HG02938 (cell line): Measurements from ENCODE around the gene TMEM91.
"Not testable (repeated sequence)": the region's sequence is repeated elsewhere in the genome, so short reads cannot be mapped to it uniquely, and the experiment has no call there.

Experiments used
- ATAC-seq: cut with Tn5 transposase; IDR thresholded peaks from one replicate; pipeline ENCODE4 v1.9.1; 2021; ENCODE audit warnings: mild to moderate bottlenecking, moderate library complexity; ENCODE audit not compliant: unreplicated experiment

The TMEM91 gene

DNA sequence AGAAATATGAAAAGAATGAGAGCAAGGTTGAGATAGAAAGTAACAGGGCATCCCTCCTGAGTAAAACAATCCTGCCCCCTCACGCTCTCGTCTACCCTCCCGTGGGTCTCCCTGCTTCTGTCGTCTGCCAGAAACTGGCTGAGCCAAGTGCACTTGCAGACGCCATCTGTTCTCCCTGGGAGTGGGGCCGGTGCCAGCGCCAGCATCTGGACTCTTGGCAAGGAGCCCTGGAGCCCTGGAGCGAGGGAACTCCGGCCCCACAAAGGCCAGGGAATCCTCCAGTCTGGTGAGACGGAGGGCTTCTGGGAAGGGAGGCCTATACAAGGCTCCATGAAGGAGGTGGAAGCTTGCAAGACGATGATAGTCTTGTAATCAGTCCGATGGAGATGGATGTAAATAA is 2.3 kb upstream of the TMEM91 start:
- no peak for ATAC-seq

DNA sequence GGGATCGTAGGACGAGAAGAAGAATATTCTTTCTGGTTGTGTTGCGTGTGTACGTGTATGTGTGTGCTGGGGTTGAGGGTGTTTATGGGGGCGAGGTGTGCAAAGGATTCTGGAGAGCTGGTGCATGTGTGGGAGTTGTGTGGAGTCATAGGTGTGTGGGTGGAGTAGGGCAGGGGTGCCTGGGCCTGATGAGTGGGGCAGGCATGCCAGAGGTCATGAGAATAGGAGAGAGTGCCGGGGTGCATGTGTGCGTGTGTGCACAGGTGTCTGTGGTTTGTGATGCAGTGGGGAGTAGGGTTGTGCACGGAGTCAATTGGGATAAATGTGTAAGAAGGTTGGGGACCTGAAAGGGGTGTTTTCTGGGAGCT is 649 bp downstream of the TMEM91 start:
- no peak for ATAC-seq

DNA sequence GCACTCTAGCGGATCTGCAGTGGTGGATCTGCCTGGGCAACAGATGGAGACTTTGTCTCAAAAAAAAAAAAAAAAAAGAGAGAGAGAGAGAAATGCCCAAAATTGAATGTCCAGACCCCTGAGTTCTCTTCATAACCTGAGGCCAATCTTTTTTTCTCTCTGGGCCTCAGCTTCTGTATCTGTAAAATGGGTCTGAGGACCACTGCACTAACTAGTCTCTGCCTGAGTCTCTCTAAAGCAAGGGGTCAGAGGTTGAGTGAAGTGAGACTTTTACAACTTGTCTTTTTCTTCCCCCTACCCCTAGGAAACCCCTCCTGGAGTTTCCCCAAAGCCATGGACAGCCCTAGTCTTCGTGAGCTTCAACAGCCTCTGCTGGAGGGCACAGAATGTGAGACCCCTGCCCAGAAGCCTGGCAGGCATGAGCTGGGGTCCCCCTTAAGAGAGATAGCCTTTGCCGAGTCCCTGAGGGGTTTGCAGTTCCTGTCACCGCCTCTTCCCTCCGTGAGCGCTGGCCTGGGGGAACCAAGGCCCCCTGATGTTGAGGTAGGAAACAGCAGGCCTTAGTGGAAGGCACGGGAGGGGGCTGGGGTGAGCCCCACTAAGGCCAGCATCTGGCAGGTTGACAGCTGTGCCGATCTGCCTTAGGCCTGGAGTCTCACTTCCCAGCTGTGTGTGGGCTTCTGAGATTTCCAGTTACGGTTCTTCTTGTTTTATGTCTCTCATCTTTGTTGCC is 1.8 kb downstream of the TMEM91 start:
- no peak for ATAC-seq

DNA sequence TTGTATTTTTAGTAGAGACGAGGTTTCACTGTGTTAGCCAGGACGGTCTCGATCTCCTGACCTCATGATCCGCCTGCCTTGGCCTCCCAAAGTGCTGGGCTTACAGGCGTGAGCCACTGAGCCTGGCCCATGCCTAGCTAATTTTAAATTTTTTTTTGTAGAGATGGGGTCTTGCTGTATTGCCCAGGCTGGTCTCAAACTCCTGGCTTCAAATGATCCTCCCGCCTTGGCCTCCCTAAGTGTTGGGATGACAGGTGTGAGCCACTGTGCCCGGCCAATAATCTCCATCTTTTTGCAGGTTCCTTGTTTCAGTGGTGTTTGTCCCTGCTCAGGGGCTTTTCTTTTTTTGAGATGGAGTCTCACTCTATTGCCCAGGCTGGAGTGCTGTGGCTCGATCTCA is 5.2 kb downstream of the TMEM91 start:
- not testable (repeated sequence) for ATAC-seq

DNA sequence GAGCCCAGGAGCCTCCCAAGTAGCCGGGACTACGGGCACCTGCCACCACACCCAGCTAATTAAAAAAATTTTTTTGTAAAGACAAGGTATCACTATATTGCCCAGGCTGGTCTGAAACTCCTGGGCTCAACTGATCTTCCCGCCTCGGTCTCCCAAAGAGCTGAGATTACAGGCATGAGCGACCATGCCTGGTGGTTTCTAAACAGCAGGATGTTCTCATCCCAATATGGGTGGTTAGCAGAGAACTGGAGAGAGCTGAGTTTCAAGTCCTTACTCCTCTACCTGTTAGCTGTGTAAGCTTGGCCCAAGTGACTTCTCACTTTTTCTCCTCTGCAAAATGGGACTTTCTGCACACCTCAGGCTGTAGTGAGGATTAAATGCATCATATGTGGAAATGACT is 8.0 kb downstream of the TMEM91 start:
- no peak for ATAC-seq

DNA sequence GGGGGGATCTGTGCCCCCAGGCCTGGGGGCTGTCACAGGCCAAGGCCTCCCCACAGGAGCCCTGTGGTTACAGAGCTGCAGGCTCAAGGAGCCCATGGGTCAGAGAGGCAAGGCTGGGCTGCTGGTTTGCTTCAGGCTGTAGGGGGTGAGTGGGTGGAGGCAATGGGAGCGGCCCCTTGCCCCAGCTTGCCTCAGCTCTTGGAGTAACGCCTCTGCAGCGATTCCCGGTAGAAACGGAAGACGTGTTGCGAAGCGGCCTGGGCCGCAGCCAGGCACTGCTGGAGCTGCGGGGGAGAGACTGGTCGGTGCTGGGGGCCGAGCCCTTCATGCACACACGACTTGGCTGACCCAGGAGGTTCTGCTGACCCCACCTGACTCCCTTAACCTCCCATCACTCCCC is 10.1 kb downstream of the TMEM91 start:
- no peak for ATAC-seq

DNA sequence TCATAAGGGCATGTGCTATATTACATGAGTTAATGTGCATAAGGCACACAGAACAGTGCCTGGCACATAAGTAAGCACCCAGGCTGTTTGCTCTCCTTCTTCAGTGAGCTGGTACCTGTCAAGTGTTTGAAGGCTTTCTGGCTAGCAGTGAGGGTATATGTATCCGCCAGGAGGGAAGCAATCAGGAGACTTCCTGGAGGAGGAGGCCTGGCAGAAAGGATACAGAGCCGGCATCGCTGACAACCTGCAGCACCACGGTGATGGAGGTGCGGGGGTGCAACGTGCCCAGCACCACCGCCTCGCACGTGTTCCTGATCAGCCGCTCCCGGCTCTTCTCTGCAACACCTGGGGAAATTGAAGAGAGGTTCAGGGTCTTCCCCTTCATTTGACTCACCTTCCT is 15.3 kb downstream of the TMEM91 start:
- no peak for ATAC-seq

DNA sequence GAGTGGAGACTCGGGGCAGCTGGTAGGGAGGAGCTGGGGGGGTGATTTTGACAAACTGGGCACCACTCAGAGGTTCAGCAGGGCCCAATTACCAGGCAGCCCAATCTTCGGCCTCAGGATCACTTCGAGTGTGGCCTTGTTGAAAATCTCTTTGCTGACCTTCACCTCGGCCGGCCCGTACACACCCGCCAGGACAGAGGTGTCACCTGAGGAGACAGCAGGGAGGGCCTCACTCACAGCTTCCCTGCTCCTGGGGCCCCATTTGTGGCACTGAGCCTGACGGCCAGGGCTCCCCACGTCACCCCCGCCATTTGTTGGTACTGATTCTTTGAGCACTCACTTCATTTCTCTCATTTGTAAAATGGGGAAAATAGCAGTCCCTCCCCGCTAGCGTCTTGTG is 16.4 kb downstream of the TMEM91 start:
- ATAC-seq: no peak

DNA sequence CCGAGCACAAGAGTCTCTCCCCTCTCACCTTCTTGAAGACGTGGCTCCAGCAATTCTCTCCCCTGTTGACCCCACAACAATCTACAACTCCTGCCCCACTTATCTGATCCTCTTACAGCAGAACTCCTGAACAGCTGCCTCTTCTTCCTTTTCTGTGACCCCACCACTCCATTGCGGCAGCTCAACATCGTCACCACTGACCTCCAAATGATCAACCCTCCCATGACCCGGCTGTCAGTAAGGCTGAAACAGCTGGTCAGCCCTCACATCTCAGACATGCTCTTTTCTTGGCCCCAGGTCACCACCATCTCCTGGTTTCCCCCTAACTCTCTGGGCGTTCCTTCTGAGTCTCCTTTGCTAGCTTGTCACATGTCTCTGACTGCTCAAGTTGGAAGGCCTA is 19.0 kb downstream of the TMEM91 start:
- ATAC-seq: no peak

DNA sequence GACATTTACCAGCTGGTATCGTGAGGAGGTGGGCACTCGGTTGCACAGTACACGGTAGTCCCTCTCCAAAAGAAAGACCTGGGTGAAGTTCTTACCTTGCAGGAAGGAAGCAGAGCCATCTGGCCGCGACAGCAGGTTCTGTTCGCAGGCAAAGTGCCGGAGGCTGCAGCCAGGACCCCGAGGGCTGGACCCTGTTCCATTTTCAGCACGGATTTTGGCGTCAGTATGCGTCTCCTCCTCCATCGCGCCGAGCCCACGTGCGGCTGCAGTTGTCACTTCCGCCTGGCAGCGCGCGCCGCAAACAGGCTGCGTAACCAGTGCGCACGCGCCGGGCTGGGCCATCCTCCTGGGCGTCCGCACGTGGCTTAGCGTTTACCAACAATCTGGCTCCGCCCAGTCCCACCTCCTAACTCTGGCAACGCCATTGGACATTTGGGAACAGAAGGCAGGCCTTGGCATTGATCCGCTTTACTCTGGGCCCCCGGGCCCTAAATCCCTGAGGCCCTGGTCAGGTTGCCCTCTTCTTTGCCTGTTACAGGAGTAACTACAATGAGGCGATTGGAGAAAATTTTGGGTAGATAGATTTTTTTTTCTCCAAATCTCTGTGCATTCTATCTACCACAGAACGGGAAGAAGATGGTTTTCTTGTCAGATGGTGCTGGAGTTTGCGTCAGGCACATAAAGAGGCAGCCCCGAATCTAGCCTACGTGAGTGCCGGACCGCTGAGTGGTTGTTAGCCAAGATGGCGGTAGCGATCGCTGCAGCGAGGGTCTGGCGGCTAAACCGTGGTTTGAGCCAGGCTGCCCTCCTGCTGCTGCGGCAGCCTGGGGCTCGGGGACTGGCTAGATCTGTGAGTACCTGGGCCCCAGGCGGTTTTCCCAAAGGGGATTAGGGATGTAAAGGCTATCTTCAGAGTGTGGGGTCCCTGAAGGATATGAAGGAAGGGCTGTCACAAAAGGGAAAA is 21.0 kb downstream of the TMEM91 start, which contains the start of the genes BCKDHA and EXOSC5:
Gene BCKDHA (plus strand): TSS at position 733 of the 964 bp plus-strand sequence. CDS start 10 bp downstream, at position 743.
Gene EXOSC5 (minus strand): TSS at position 274 of the 964 bp plus-strand sequence. CDS start 31 bp downstream, at position 243.
- ATAC-seq: peak; percentile 74

DNA sequence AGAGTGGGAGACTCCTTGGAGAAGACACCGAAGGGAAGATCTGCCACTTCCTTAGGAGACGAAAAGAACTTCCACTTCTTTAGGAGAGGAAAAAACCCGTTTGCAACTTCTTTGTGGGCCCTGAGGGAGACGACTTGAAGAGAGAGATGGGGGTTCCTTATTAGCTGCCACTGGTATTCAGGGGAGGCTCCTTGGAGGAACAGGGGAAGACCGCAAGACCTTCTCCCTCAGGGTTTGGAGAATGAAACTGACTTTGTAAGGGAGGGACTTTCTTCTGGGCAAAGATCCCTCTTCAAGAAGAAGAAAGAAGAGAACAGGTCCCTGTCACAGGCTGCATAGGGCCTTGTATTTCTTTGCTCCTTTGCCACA is 21.7 kb downstream of the TMEM91 start:
- no peak for ATAC-seq

DNA sequence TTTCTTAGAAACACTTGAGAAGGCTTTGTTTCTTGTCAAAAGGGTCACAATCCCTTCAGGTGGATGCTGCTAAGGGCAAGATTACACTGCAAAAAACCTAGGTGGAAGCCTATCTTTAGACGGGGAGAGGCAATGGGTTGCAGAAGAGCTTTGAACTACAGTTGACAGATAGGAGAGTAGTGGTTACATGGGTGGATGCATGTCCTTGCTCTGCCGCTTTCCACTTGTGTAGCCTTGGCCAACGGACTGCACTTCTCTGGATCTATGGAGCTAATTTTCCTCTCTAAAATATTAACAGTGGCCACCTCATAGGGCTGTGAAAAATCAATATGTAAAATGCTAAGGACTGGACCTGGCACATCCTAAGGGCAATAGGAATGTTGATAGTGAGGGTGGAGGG is 22.3 kb downstream of the TMEM91 start:
- no peak for ATAC-seq

DNA sequence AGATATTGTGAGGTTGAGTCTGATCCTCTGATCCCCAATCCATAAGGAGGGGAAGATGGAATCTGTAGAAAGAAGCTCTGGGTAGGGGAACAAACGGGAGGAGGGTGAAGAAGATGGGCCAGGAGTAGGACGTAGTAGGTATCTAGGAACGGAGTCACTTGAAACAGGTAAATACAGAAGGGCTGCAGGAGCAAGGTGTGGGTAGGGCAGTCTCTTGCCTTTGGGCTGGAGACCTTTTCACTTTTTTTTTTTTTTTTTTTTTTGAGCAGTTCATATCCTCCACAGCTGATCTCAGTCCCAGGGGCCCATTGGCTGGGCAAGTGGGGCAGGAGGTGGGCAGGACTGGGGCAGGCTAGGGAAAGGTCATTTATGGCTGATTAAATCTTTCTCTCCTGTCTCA is 22.8 kb downstream of the TMEM91 start:
- no peak for ATAC-seq

DNA sequence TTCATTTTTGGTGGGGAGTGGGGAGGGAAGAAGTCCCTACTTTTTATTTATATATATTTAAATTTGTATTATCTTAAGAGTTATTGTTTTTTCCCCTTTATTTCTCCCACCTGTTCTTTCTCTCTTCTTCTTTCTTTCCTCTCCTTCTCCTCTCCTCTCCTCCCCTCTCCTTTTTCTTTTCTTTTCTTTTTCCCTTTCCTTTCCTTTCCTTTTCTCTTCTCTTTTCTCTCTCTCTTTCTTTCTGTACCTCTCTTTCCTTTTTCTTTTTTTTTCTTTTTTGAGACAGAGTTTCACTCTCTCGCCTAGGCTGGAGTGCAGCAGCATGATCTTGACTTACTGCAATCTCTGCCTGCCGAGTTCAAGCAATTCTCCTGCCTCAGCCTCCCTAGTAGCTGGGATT is 23.2 kb downstream of the TMEM91 start:
- no peak for ATAC-seq

DNA sequence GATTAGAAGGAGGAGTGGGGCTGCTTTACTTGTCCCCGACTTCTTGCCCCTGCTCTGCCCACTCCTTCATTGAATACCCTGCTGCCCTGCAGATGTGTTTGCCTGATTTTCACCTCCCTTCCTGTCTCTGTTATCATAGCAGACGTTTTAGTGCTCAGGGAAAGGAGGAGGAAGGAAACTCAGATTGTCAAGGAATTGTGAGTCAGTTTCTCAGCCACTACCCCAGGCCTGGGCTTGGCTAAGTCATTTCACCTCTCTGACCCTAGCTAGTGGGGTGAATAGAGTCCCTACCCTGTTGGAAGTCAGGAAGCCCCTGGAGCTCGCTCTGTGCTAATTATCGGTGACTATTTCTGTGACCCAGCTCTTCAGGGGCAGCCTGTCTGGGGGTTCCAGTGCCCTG is 25.1 kb downstream of the TMEM91 start:
- no peak for ATAC-seq

DNA sequence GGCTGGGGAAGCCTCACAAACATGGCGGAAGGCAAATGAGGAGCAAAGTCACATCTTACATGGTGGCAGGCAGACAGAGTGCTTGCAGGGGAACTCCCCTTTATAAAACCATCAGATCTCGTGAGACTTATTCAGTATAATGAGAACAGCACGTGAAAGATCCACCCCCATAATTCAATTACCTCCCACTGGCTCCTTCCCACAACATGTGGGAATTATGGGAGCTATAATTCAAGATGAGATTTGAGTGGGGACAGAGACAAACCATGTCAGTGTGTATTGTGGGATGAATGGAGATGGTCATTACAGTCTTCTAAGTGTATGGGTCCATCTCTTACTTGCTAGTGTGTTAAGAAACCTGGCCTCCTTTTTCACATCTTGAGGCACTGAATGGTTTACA is 25.7 kb downstream of the TMEM91 start:
- no peak for ATAC-seq

DNA sequence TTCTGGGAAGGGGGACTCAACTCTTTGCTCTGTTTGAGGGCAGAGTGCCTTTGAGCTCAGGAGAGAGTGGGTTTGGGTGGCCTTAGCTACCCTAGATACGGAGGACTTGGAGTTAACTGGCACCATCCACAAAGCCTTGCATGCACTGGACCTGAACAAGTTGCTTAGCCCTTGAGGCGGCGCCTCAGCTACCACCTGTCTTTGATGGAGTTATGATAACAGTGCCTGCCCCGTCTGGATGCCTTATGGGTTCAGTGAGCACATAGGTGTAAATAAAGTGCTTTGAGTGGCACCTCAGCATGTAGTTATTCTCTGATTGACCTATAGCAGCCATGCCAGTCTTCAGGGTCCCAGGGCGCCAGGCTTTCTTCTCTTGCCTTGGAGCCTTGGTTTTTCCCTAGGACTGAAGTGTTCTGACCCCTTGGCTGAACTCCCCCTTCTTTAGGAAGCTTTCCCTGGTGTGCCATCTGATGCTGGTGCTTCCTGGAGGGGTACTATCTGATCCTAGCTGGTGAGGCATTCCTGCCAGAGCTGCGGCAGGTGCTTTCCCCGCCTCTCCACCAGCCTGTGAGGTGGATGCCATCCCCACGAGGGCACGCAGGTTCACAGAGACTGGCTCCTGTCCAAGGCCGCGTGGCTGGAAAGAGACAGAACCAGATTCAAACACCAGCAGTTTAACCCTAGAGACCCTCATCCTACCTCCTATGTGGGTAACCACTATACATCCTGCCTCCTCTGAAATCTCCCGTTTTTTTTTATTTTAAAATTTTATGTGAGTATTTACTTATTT is 27.0 kb downstream of the TMEM91 start:
- no peak for ATAC-seq

DNA sequence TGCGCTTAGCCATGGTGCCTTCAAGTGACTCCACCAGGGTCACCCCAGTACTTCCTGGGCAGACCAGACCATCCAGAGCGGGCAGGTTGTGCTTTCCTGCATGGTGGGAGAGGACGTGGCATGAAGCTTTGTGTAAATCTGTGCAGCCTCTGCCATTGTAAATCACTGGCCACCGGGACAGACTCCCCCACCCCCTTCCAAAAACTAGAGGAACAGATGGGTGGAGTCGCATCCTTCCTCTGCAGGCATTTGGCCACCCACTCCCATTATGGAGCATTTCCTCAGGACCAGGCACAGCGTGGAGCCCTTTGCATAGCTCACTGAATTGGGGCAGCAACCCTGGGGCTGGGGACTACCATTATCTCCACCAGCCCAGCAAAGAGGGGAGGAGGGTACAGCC is 29.4 kb downstream of the TMEM91 start:
- ATAC-seq: no peak

DNA sequence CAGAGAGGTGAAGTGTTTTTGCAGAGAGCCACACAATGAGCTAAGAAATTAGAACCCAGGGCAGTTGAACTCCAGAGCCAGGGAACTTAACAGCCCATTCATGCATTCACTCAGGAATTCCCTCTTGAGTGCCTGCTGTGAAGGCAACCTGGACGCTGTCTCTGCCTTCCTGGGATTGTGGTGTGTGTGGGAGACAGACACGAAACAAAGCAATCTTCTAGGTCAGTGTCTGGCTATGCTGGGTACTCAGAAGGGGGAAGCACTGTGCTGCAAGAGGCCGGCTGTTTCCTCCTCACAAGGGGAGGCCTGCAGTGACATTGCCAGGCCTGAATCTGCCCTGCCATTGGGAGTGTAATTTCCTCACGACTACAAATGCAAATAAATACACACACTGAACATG is 30.9 kb downstream of the TMEM91 start:
- ATAC-seq: no peak

DNA sequence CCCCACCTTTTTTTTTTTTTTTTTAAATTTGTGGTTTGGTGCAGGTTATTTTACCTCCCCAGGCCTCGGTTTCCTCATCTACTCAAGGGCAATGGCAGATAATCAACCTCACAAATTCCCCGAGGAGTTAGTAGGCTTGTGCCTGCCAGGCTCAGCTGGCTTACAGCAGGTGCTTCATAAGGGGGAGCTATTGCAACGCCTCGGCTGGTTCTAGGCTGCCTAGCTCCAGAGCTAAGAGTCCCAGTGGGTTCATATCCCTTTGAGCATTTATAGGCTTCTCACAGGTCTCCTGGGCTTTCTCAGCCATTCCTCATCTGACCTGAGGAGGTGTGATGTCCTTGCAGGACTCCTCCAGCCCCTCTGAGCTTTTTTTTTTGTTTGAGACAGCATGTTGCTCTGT is 31.9 kb downstream of the TMEM91 start:
- ATAC-seq: no peak

DNA sequence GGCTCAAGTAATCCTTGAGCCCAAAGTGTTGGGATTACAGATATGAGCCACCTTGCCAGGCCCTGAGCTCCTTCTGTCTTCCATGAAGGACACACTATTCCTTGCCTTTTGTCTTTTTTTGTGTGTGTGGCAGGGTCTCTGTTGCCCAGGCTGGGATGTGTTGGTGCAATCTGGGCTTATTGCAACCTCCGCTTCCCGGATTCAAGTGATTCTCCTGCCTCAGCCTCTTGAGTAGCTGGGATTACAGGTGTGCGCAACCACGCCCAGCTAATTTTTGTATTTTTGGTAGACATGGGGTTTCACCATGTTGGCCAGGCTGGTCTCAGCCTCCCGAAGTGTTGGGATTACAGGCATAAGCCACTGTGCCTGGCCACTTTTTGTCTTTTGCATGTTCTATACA is 32.5 kb downstream of the TMEM91 start:
- ATAC-seq: not testable (repeated sequence)
